Measurements from ENCODE around the gene GLCE. TPM values are rescaled to one million over a fixed set of nuclear protein-coding genes. Genes with fewer than 3 reads are reported as not detected.

Gene GLCE
- 10.4 and 11.3 TPM in 2 replicates for total RNA-seq (2013; cell fraction: nucleolus; rRNA removed)
- total RNA-seq (2014; rRNA removed): 2.1 and 2.9 TPM in 2 replicates
- 2.5 and 3.2 TPM in 2 replicates for total RNA-seq (2014; rRNA removed; fragmentation: Illumina TruSeq; extraction: Trizol)
- total RNA-seq (2021): 2.1 and 2.8 TPM in 2 replicates
- polyA plus RNA-seq (2011; ENCODE audit: low read depth): 1.1 TPM
- polyA plus RNA-seq (2011; rRNA removed): 11.9 and 15.5 TPM in 2 replicates
- polyA plus RNA-seq (2011; cell fraction: cytosol; rRNA removed): 5.6 and 6.3 TPM in 2 replicates
- polyA plus RNA-seq (2011; cell fraction: nucleus; rRNA removed): 7.4 and 7.6 TPM in 2 replicates
- 1.1 and 1.2 TPM in 2 replicates for polyA plus RNA-seq (2012)
- 3.5 and 4.1 TPM in 2 replicates for polyA plus RNA-seq (2014; fragmentation: Illumina TruSeq; extraction: Trizol)
- 1 to 10 TPM; 2.2 to 3.0 TPM for polyA plus RNA-seq (2014; fragmentation: Nextera tagmentation; extraction: Ambion mirVana)
- polyA plus RNA-seq (2014; rRNA removed): 1.8 and 2.7 TPM in 2 replicates
- polyA plus RNA-seq (2016; fragmentation: Nextera tagmentation; extraction: Ambion mirVana): 1 to 10 TPM; 2.2 to 3.7 TPM
- 13.9 and 16.7 TPM in 2 replicates for polyA minus RNA-seq (2011; rRNA and poly(A)+ RNA removed)
- polyA minus RNA-seq (2011; cell fraction: cytosol; rRNA and poly(A)+ RNA removed): 4.8 and 5.6 TPM in 2 replicates
- polyA minus RNA-seq (2011; cell fraction: nucleus; rRNA and poly(A)+ RNA removed): 7.9 and 13.9 TPM in 2 replicates
- Bru-seq, nascent RNA: percentile 55 among the genes with signal in this experiment
- BruChase-seq, experiment 1, labeled RNA remaining after a 6-hour chase: percentile 53 among the genes with signal in this experiment
- percentile 57 among the genes with signal in this experiment for BruChase-seq, experiment 2, labeled RNA remaining after a 2-hour chase
- long read RNA-seq, experiment 1, full-length matches to known transcripts: 2 of 6 reads
- long read RNA-seq, experiment 1, partial matches to known transcripts: 0 of 6 reads
- long read RNA-seq, experiment 1, other reads (novel, unspliced or antisense): 4 of 6 reads
- long read RNA-seq, experiment 2, full-length matches to known transcripts: 15 of 64 reads
- long read RNA-seq, experiment 2, partial matches to known transcripts: 4 of 64 reads
- long read RNA-seq, experiment 2, other reads (novel, unspliced or antisense): 45 of 64 reads

- Histone ChIP-seq H3K9ac (ENCODE audit: control insufficient read depth, insufficient read depth, low read length) (peak within 1 kb of the TSS; percentile 72), H3K4me2 (ENCODE audit: control insufficient read depth, insufficient read depth) (peak within 1 kb of the TSS; percentile 95), H3K27ac (ENCODE audit: control insufficient read depth, insufficient read depth) (no peak within 1 kb of the TSS; the same call in 1 of the 2 replicates), H3K9me3 (replicated peaks; ENCODE audit: control insufficient read depth, insufficient read depth, low read length) (no peaks in the 10 kb centered on the region), H3K4me3 (peak within 1 kb of the TSS; percentile 93), H4K20me1 (ENCODE audit: control insufficient read depth, insufficient read depth) (no peaks in the 10 kb centered on the region), H3K36me3 (ENCODE audit: control insufficient read depth in 2 of 2, insufficient read depth in 2 of 2, low read length in 1 of 2) (no peaks in the 10 kb centered on the region), H3K27me3 (replicated peaks in 1 of 2; ENCODE audit: control insufficient read depth in 2 of 2, insufficient read depth in 2 of 2, low read length in 1 of 2) (peaks cover 0 to 5% of the 10 kb centered on the region in 2 experiments; a peak in 2 of 4 replicates), H3K79me2 (ENCODE audit: control insufficient read depth, insufficient read depth, low read length) (no peaks in the 10 kb centered on the region), H2AFZ (ENCODE audit: control insufficient read depth, low read depth, low read length) (peak within 1 kb of the TSS; percentile 98), H3K4me1 (ENCODE audit: control insufficient read depth, insufficient read depth, low read length) (0 out of 2 replicates have a peak, but pooled peaks cover 4% of the 10 kb centered on the region)
- no TSS peak for BruUV-seq (replicated peaks)
- ChIA-PET SMC1A (ENCODE audit: uncharacterized antibody, unreplicated experiment) (interaction anchor here (0.6 to 2.9 kb wide), 4 partner anchors 49 to 341 kb away, joined by 3 to 19 read pairs (median 3); no protein-coding TSS in a partner anchor), CTCF (interaction anchor here (0.9 to 1.2 kb wide), 3 partner anchors 99 to 389 kb away, joined by 4 read pairs; no protein-coding TSS in a partner anchor), POLR2A (interaction anchor here (0.5 to 1.1 kb wide), 3 partner anchors 11 to 50 kb away, joined by 3 to 5 read pairs (median 4); no protein-coding TSS in a partner anchor), RAD21 (ENCODE audit: unreplicated experiment) (interaction anchor here (0.7 to 1.2 kb wide), 4 partner anchors 18 to 67 kb away, joined by 3 to 4 read pairs (median 3); no protein-coding TSS in a partner anchor)
- intact Hi-C loops (cut with micrococcal nuclease; ENCODE audit: unreplicated experiment) (loop anchor here (2.0 kb wide), 1 partner anchor 56 kb away; no protein-coding TSS in a partner anchor), in situ Hi-C loops (cut with MboI) (no loop called here)
- 2% methylated on average over 62 of the region's 76 CpGs for WGBS (ENCODE audit: insufficient coverage, insufficient replicate concordance, low lambda C conversion rate, missing lambda C conversion rate)
- DNase-seq (ENCODE audit: low read depth, low spot score) (peak; percentile 86), ATAC-seq (peak; percentile 96), FAIRE-seq (peak; percentile 81)
- TF ChIP-seq, protein P1, sequence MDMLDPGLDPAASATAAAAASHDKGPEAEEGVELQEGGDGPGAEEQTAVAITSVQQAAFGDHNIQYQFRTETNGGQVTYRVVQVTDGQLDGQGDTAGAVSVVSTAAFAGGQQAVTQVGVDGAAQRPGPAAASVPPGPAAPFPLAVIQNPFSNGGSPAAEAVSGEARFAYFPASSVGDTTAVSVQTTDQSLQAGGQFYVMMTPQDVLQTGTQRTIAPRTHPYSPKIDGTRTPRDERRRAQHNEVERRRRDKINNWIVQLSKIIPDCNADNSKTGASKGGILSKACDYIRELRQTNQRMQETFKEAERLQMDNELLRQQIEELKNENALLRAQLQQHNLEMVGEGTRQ (IDR thresholded peaks at IDR 0.05; ENCODE audit: borderline replicate concordance, low read depth, low read length): no peak
- TF ChIP-seq, protein P2, sequence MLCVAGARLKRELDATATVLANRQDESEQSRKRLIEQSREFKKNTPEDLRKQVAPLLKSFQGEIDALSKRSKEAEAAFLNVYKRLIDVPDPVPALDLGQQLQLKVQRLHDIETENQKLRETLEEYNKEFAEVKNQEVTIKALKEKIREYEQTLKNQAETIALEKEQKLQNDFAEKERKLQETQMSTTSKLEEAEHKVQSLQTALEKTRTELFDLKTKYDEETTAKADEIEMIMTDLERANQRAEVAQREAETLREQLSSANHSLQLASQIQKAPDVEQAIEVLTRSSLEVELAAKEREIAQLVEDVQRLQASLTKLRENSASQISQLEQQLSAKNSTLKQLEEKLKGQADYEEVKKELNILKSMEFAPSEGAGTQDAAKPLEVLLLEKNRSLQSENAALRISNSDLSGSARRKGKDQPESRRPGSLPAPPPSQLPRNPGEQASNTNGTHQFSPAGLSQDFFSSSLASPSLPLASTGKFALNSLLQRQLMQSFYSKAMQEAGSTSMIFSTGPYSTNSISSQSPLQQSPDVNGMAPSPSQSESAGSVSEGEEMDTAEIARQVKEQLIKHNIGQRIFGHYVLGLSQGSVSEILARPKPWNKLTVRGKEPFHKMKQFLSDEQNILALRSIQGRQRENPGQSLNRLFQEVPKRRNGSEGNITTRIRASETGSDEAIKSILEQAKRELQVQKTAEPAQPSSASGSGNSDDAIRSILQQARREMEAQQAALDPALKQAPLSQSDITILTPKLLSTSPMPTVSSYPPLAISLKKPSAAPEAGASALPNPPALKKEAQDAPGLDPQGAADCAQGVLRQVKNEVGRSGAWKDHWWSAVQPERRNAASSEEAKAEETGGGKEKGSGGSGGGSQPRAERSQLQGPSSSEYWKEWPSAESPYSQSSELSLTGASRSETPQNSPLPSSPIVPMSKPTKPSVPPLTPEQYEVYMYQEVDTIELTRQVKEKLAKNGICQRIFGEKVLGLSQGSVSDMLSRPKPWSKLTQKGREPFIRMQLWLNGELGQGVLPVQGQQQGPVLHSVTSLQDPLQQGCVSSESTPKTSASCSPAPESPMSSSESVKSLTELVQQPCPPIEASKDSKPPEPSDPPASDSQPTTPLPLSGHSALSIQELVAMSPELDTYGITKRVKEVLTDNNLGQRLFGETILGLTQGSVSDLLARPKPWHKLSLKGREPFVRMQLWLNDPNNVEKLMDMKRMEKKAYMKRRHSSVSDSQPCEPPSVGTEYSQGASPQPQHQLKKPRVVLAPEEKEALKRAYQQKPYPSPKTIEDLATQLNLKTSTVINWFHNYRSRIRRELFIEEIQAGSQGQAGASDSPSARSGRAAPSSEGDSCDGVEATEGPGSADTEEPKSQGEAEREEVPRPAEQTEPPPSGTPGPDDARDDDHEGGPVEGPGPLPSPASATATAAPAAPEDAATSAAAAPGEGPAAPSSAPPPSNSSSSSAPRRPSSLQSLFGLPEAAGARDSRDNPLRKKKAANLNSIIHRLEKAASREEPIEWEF (IDR thresholded peaks at IDR 0.05; ENCODE audit: insufficient replicate concordance, low read depth, low read length): no peak
- no peak for TF ChIP-seq TBL1XR1 (IDR thresholded peaks at IDR 0.05; ENCODE audit: low read depth, low read length)
- TF ChIP-seq, protein P3, sequence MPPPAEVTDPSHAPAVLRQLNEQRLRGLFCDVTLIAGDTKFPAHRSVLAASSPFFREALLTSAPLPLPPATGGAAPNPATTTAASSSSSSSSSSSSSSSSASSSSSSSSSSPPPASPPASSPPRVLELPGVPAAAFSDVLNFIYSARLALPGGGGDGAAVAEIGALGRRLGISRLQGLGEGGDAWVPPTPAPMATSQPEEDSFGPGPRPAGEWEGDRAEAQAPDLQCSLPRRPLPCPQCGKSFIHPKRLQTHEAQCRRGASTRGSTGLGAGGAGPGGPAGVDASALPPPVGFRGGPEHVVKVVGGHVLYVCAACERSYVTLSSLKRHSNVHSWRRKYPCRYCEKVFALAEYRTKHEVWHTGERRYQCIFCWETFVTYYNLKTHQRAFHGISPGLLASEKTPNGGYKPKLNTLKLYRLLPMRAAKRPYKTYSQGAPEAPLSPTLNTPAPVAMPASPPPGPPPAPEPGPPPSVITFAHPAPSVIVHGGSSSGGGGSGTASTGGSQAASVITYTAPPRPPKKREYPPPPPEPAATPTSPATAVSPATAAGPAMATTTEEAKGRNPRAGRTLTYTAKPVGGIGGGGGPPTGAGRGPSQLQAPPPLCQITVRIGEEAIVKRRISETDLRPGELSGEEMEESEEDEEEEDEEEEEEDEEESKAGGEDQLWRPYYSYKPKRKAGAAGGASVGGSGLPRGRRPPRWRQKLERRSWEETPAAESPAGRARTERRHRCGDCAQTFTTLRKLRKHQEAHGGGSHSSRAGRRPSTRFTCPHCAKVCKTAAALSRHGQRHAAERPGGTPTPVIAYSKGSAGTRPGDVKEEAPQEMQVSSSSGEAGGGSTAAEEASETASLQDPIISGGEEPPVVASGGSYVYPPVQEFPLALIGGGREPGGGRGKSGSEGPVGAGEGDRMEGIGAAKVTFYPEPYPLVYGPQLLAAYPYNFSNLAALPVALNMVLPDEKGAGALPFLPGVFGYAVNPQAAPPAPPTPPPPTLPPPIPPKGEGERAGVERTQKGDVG (CRISPR knock-in tag; IDR thresholded peaks at IDR 0.05): no peak
- no peak for TF ChIP-seq ZNF274 (IDR thresholded peaks at IDR 0.05; ENCODE audit: insufficient read depth, insufficient read length)
Observed at GRCh38 chr15:69160141-69160993, at the start of gene GLCE. TSS of gene GLCE (plus strand) at chr15:69160635. CDS start at chr15:69255807, 95,172 bp downstream.

Data from GM12878 (cell line).